EL (cell line): ENCODE results near the gene PLEKHG7.
A peak's percentile ranks its signal among the peaks of the same experiment; 100 is the strongest.
"Not testable (repeated sequence)": the region's sequence is repeated elsewhere in the genome, so short reads cannot be mapped to it uniquely, and the experiment has no call there.

Source experiments
- DNase-seq: peaks from one replicate; pipeline ENCODE4 v3.0.0-alpha.2; 2016

The PLEKHG7 gene, protein sequence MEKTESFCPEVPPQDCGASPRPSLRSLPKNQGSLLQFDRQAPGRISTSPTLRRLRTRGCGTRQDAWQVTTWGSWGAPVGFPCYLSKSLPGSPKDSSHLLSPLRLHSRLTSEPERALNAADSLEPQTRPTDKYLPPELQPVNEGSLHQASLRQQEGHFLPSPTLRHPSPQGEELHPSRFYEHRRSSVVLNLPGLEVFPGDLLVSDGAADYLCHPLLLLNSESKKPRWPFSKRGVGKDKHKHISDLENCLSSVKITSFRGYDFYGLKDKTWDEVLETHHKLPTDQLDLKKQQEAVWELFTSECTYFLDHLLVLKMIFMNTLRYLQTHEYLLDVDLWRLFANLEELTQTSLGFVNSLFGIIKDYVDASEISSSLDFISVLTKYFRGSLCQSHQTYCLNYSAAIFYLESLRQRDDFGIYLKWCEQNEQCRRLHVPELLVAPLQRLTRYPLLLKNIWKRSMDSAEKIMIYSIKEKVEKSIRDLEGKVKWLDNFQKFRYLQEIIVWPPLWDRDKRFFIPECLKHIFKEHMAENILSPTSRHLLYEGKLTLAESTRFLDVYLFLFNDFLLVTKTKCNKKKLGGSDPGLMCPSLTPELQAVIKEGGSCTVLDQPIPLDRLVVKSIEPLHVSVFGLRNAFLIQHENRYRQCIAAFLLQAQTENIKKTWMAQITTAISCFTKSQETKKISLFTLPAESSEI

DNA sequence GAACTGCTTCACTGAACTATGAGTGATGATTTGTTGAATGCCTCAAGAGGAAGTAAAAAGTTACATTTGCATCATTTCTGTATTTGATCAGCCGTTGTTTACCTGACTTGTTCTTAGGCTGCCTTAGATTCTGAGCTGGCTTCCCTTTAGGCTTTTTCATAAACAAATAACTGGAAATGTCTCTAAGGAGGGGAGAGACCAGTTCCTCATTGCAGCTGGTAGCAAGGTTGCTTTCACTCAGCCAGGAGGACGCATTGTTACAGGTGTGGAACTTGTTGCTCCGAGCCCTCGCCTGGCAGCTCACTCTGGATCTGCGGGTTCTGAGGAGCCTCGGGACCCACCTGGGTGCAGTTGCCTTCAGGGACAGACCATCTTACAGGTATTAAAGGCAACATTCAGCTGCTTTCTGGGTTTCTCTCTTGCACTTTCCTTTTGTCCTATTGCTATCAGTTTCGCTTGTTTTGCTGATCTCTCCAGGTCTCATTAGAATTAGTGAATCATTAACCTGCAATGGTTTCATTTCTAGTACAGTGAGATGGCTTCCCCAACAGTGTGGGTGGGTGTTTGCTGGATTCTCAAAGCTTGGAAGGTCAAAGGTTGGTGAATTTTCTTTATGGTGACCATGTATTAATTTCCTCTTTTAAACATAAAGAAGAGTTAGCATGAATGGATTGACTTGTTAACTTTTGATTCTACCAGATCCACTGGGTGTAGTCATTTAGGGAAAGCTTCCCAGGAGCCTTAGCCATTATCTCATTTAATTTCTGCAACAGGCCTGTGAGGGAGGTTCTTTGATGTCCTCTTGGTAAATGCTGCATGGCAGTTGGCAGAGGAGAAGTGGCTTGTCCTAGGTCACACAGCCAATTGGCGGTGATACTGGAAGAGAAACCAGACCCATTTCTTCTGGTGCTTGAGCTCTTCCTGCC lies at the start of gene PLEKHG7:
PLEKHG7 (plus strand) TSS at position 236 of the 926 bp plus-strand sequence. CDS start 3,643 bp downstream, outside the sequence.
- DNase-seq = no peak

DNA sequence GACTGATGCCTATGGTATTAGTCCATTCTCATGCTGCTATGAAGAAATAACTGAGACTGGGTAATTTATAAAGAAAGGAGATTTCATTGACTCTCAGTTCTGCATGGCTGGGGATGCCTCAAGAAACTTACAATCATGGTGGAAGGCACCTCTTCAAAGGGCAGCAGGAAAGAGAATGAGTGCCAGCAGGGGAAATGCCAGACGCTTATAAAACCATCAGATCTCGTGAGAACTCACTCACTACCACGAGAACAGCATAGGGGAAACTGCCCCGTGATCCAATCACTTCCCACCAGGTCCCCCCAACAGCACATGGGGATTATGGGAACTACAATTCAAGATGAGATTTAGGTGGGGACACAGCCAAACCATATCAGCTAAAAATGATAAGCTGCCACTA lies 48.5 kb upstream of the PLEKHG7 start:
- not testable (repeated sequence) for DNase-seq

DNA sequence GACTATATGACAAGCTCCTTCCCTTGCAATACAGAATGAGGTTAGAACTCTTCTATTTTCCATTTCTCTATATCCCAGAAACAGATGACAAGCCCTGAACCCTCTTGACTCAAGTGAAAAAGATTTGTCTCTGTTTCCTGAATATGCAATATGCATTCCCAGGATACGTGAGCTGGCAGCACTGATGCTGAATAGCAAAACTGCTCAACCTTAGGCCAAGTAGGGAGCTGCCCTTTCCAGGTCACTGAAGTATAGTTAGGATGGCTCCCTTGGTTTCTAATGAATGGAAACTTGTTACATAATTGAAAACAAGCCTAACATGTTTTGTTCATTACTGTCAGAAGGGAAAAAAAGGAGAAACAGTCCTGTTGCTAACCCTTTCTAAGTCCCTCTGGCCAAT lies 47.9 kb upstream of the PLEKHG7 start:
- no peak for DNase-seq

DNA sequence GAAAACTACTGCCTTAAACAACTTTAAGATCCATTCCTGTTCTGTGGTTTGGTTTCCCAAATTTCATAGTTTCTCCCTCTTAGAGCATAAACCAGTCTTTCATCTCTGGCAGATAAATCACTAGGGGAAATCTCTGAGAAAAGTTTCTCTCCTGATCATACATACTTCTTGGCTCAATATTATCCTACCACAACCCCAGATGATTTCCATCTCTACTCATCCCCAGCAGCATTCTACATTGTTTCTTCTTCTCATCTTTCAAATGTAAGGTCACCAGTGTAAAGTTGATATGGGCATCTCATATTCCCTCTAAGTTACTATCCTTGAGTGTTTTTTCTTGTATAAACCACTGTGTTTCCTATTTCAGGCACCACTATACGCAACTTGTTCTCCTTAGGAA lies 45.9 kb upstream of the PLEKHG7 start:
- DNase-seq = no peak

DNA sequence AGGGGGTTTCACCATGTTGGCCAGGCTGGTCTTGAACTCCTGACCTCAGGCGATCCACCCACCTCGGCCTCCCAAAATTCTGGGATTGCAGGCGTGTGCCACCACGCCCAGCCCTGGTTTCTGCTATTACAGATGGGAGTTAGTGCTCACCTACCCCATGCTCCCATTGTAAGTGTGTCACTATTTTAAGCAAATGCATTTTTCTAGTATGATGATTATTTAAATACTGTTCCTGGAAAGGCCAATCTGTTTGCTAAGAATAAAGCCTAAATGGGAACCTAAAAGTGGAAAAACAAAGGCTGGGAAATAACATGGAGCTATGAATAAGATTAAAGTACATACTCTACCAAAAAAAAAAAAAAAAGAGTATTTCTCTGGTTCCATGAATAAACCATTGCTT lies 45.0 kb upstream of the PLEKHG7 start:
- DNase-seq = no peak

DNA sequence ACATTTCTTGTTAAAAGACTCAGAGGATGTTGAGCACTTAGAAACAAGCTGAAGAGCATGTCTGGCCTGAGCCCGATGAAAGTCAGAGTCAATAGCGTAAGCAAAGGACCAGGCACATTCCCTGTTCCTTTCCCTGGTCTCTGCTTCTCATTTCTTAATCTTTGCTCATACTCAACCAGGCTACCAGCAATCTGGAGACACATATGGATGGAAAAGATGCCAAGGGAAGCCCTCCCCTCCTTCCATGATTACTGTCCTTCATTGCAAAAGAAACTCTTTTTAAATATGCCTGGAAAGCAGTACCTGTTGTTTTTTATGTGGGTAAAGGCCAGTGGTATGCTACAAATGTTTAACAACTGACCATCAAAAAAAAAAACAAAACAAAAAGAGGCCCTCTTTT lies 44.2 kb upstream of the PLEKHG7 start:
- DNase-seq = no peak

DNA sequence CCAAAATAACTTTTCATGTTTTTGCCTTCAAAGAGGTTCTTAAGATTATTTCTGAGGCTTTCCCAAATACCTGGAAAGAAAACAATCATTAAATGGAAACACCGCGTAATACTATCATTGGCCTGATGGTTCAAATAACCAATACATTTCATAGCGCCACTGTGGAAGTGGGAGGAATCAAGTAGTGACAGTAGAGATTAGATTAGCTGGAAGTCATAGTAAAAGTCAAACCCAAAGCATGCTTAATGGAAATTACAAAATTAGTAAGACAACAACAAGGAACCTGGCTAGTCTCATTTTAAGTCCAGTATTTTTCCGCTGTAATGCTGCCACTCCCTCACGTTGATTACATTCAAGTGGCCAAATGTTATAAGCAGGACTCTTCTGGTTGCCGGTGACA lies 41.5 kb upstream of the PLEKHG7 start:
- DNase-seq = no peak

DNA sequence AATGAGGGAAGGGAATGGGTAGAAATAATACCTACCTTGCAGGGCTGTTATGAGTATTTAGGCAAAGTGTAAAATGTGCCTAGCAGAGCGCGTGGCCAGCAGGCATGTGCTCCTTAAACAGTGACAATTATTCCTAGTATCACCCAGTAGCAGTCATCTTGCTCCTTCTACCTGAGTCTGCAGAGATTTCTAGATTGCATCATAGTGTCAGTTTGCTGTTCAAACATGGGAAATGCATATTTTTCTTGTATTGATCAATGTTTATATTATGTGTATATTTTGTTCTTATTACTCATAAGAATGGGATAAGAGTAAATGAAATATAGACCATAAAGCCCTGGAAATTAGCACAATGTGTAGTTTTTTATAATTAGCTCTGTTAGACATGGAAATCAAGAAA lies 37.3 kb upstream of the PLEKHG7 start:
- DNase-seq = no peak

DNA sequence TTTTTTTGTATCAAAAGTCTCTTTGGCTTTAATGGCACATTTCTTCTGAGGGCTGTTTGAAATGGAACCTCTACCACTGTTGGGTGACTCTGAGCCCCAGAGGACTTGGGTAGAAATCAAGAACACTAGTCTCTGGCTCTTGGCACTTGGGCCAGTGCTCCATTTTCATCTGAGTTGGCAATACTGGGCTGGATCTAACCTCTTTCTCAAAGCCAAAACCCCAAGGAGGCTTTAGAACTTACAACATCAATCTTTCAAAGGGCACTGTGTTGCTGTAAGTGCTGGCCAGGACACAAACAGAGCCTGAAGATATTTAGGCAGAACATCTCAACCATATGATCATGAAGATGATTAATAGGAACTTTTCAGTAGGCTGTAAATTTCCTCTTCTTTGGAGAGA lies 34.0 kb upstream of the PLEKHG7 start:
- DNase-seq = no peak

DNA sequence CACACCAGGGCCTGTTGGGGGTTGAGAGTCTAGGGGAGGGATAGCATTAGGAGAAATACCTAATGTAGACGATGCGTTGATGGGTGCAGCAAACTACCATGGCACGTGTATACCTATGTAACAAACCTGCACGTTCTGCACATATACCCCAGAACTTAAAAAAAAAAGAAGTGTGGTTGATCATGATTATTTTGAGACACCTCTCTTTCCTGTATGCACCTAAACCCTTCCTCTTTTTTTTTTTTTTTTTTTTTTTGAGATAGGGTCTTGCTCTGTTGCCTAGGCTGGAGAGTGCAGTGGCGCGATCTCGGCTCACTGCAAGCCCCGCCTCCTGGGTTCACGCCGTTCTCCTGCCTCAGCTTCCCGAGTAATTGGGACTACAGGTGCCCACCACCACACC lies 31.3 kb upstream of the PLEKHG7 start:
- DNase-seq = not testable (repeated sequence)

DNA sequence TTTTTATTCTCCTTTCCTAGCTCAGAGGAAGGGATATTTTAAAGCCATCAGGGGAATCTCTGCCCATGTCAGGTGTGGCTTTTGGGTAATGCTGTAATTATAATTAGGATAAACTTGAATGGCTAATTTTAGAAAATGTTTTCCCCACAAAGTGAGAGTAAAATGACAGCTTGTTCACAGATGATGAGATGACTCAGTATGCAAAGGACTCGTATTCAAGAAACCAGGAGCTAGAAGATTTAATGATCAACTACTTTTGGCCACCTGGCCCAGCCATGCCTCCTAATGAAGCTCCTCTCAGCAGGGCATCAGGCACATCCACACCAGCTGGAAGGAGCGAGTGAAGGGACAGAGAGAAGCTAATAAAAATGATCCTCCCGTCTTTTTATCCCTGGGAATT lies 29.0 kb upstream of the PLEKHG7 start:
- DNase-seq = no peak

DNA sequence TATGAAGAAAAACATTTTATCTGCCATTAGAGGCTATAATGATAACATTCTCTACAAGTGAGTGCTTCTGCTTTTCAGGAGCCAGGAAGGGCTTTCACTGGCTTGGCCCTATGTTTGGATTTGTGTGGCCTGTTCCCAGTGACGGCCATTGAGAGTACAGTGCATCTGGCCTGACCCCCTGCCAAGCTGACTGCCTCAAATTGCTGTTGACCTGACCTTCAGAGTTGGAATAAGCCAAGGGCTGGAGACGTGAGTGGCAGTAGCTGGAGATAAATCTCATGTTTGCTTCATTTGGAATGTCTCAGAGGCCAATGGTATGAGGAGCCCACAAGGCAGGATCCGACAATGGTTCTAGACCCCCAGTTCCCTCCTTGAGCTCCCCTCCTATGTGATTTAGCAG lies 28.3 kb upstream of the PLEKHG7 start:
- no peak for DNase-seq

DNA sequence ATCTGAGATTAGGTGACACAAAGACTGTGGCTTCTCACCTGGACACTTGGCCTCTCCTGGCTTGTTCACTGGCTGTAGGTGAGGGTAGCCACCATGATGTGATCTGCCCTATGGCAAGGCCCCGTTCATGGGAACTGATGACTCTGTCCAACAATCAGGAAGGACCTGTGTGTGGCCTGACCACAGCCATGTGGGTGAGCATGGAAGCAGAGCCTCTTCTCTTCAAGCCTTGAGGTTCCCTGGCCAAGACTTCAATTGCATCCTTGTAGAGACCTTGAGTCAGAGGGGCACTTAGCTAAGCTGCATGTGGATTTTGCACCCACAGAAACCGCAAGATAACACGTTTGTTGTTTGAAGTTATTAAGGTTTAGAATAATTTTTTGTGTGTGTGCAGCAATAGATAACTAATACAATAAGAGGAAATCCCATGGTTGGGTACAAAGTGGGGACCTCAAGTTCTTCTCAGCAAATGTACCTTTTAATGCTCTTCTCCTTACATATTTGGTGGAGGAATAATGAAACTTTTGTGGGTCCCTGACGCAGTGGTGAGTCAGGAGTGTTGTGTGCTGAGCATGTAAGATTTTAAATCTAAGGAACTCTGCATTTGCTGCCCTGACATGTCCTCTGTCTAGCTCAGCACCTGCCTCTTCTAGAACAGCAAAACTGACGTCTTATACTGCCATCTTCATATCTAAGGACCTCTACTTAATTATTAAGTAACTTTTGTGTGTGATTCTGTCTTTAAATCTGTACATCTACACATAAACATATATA lies 27.5 kb upstream of the PLEKHG7 start:
- no peak for DNase-seq

DNA sequence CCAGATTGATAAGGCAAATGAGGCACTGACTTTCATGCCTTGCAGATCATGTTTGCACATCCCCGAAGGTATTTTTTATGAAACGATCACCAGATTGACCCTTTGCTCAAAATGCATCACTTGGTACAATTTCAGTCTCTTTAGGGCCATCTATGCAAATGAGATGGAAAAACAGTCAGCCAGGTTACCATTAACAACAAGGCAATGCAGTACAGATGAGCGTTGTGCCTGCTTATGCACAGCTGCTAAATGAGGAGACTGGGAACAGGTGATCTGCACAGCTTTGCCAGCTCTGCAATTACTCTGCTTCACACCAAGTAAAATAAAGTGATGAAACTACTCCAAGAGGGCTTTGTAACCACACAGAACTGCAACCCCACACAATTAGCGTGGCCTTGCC lies 26.1 kb upstream of the PLEKHG7 start:
- no peak for DNase-seq

DNA sequence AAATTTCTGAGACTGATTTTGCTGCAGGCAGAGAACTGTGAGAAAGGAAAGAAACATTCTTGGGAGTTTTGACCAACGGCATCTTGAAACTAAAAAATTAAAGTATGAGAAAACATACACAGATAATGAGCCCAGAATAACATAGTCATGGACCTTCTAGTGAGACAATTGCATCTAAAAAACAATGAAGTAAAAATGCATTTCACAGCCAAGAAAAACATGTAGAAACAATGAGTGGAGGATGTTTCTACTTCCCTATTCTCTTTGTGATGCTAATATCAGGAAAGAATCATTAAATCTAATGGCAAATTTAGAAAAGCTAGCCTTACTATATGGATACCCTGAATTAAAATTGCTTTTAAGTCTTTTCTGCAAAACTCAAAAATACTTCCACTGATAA lies 12.2 kb upstream of the PLEKHG7 start:
- DNase-seq = no peak

DNA sequence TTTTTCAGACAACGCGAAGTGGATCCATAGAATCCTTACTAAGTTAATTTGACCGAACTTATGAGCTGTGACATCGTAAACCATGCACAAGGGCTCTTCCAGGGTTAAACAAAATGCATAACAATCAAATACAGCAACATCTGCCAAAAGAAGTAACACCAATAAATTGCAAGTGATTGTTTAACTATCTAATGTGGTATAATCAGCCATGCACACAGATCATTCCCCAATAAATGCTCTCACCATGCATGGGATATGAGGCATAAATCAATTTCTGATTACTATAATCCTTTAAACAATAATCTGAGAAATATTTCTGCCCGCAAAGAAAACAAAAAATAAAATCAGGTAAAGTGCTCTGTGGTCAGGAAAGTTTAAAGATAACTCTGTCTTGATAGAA lies 7.7 kb upstream of the PLEKHG7 start:
- no peak for DNase-seq

DNA sequence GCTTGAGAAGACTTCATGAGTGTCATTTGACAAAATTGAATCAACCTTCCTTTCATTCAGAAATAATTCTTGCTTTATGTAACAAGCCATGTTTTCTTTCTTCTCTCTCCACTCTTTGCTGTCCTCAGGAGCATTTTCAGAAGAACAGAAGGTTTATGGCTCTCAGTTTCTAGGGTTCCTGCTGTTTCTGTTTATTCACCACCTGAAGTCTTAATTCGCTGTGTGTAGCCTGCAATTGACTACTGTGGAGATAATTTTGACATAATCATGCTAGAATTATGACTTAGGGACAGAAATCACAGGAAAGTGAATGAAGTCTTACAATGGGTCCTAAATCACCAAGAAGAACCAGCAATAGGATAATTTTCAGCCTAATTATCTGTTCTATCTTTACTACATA lies 7.2 kb upstream of the PLEKHG7 start:
- no peak for DNase-seq

DNA sequence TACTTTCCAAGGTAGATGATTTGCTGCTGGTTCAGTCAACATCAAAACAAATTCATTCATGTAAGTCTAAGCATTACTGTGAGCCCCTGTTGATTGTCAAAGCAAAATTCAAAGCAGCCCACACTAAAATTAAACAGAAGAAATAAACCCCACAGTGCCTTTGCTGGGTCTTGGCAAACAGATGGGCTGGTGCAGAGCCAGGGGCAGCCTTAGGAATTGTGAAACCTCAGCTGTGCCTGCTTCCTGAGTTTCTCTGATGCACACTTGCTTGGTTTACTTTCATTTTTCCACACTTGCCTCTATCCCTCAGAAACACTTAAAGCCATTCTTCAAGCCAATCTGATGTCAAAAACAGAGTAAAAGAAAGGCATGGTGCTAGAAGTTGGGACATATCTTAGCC lies 6.6 kb upstream of the PLEKHG7 start:
- DNase-seq = peak; percentile 48

DNA sequence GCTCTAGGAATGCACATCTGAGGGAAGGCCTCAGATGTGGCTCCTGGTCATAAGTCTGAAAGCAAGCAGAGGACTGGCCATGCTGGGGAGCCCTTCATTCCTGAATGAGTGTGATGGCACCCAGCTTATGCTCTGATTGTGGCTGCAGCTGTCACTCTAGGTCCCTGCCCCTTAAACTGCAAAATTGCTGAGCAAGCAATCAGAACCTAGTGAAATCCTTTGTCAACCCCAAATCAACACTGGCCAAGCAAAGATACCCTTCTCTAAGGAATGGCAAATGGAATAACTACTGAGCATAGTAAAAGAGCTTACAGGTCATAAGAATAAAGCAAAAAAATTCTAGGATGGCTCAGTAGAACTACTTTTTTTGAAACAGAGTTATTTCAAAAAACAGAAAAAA lies 4.3 kb upstream of the PLEKHG7 start:
- DNase-seq = no peak

DNA sequence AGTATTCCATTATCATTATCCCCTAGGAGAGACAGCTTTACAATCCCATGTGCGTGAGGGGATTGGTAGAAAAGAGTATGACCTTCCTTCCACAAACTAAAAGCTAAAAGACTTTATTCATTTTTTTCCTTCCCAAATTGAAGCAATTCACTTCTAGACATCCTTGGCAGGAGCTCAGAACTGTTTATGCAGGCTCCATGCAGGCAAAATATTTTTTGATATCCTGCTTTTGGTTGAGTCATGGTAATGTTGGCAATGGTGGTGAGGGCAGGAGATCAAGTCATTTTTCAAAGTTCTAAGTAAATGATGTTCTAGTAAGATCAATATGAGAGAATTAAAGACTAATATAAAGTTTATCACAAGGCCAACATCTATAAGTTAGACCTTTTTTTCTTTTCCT lies 1.3 kb upstream of the PLEKHG7 start:
- DNase-seq = no peak

DNA sequence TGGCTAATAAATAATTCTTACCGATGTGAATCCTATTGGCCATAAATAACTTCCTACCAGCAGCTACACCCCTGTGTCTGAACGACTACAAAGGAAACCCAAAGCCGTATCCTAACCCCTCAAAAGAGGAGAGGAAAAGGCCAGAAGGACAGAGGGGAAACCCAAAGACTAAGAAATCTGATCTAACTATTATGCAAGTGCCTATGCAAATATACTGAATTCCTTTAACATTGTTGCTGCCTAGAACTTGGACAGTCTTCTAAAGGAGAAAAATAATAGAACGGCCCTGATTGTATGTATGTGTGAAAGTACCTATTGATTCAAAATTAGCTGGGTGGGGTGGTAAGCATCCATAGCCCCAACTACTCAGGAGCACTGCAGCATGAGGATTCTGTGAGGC lies 997 bp downstream of the PLEKHG7 start:
- no peak for DNase-seq

DNA sequence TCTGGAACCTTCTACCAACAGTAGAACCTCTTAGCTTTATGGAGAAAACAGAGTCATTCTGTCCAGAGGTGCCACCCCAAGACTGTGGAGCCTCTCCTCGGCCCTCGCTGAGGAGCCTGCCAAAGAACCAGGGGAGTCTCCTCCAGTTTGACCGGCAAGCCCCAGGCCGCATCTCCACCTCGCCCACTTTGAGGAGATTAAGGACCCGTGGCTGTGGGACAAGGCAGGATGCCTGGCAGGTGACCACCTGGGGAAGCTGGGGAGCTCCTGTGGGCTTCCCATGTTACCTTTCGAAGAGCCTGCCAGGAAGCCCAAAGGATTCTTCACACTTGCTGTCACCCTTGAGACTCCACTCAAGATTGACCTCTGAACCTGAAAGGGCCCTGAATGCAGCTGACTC lies 3.8 kb downstream of the PLEKHG7 start:
- DNase-seq = no peak

DNA sequence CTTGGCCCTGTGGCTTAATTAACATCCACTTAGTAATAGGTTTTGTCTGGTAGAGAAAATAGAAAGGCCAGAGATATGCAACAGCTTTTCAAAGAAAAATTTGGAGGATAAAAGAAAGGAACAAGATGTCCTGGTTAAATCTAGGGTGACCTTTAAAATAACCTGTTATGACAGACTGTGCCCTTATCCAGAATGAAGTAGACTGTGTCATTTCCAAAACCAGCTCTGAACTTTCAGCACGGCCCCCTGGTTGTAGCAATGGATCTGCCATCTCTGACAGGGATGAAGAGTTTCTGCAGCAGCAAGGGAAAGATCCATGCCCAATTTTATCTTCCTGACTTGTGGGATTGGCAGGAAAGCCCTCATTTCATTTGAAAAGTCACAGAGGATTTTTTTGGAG lies 5.1 kb downstream of the PLEKHG7 start:
- DNase-seq = no peak
